HG03159 (cell line): ENCODE data around the gene TBX6.

Experiments used
- ATAC-seq: cut with Tn5 transposase; IDR thresholded peaks from one replicate; pipeline ENCODE4 v1.9.1; 2021; ENCODE audit warnings: mild to moderate bottlenecking, moderate library complexity; ENCODE audit not compliant: unreplicated experiment

TBX6 gene

GRCh38 chr16:30040221-30040620 is 51.5 kb downstream of the TBX6 start:
- no peak for ATAC-seq
